ENCODE results near the gene LMAN2.

Gene LMAN2

DNA sequence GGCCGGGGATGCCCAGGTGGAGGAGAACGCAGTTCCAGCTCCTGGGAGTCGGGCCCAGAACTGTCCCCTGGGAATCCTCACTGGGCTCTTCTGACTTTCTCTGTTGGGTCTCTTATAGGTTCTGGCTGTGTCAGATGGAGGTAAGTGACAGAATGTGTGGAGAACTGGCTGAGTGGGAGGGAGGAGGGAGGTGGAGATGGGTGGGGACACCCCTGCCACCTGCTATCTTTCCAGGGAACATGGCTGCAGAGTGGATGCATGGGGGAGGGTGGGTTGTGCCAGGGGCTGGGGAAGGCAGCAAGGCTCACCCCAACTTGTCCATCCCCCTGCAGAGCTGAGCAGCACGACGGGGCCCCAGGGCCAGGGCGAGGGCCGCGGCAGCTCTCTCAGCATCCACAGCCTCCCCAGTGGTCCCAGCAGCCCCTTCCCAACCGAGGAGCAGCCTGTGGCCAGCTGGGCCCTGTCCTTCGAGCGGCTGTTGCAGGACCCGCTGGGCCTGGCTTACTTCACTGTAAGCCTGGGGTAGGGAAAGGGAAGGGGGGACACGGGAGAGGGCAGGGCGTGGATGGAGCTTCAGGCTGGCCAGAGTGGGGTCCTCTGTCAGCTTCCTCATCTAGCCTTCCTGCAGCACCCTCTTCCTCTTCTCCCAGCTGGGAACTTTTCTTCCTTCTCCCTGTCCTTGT lies 14.5 kb upstream of the LMAN2 start:
- no peaks in the 10 kb centered on the region for H3K36me3 ChIP-seq (ENCODE audit: control insufficient read depth in 2 of 2, insufficient read depth in 1 of 2, low read length in 2 of 2)

GRCh38 chr5:177364159-177364962 lies 12.9 kb upstream of the LMAN2 start:
- no peak overlapping the region for H3K27ac ChIP-seq (ENCODE audit: extremely low read depth, low read depth, low read length)
- no peak overlapping the region for H3K4me3 ChIP-seq (ENCODE audit: low read depth, low read length)
- H3K36me3 ChIP-seq (ENCODE audit: control insufficient read depth in 2 of 2, insufficient read depth in 1 of 2, low read length in 2 of 2) = no peaks in the 10 kb centered on the region
- CTCF ChIA-PET = interaction anchor here (0.6 to 1.6 kb wide), 5 partner anchors 18 to 40 kb away, joined by 3 to 4 read pairs (median 3); no protein-coding TSS in a partner anchor
- POLR2A ChIA-PET = interaction anchor here (0.9 to 1.4 kb wide), 2 partner anchors 12 to 88 kb away, joined by 3 to 7 read pairs; partner anchors contain the start of gene LMAN2
- TF ChIP-seq ZNF48 (tag by site-specific recombination; IDR thresholded peaks at IDR 0.05) (no peak), PRDM1 (tag by site-specific recombination; IDR thresholded peaks at IDR 0.05) (0 out of 2 replicates have a peak, but pooled peaks have one; percentile 7), GLI2 (tag by site-specific recombination; IDR thresholded peaks at IDR 0.05; ENCODE audit: borderline replicate concordance, low read depth) (no peak), ZBTB11 (tag by site-specific recombination; conservative IDR thresholded peaks at IDR 0.05; ENCODE audit: low read depth) (no peak), EGR2 (tag by site-specific recombination; IDR thresholded peaks at IDR 0.05; ENCODE audit: low read depth) (peak; percentile 49; the same call in 1 of the 2 replicates)
- no peaks in the 10 kb centered on the region for H3K9me3 ChIP-seq (ENCODE audit: control insufficient read depth, insufficient read depth, low read depth, low read length)
- peaks cover 2% of the 10 kb centered on the region; the same call in 1 of the 2 replicates for H3K4me1 ChIP-seq (ENCODE audit: control insufficient read depth, insufficient read depth, low read length)

More for the DNA sequence above, 14.5 kb upstream of the LMAN2 start:
- CTCF ChIA-PET = interaction anchor here (0.5 to 1.3 kb wide), 4 partner anchors 16 to 168 kb away, joined by 3 to 4 read pairs (median 4); no protein-coding TSS in a partner anchor
- Histone ChIP-seq H3K4me3 (ENCODE audit: low read depth, low read length) (no peak overlapping the region), H3K9me3 (ENCODE audit: control insufficient read depth, insufficient read depth, low read depth, low read length) (no peaks in the 10 kb centered on the region), H3K4me1 (ENCODE audit: control insufficient read depth, insufficient read depth, low read length) (peaks cover 2% of the 10 kb centered on the region; the same call in 1 of the 2 replicates), H3K27ac (ENCODE audit: extremely low read depth, low read depth, low read length) (no peak overlapping the region)
- POLR2A ChIA-PET = interaction anchor here (0.6 to 1.7 kb wide), 3 partner anchors 13 to 60 kb away, joined by 3 to 10 read pairs (median 6); partner anchors contain the start of genes GRK6 and LMAN2
- no peak for TF ChIP-seq ZNF473 (tag by site-specific recombination; IDR thresholded peaks at IDR 0.05)
- no peak for TF ChIP-seq ZNF184 (tag by site-specific recombination; IDR thresholded peaks at IDR 0.05)
- no peak for TF ChIP-seq ZNF501 (tag by site-specific recombination; IDR thresholded peaks at IDR 0.05)
- no peak for TF ChIP-seq ZNF341 (tag by site-specific recombination; IDR thresholded peaks at IDR 0.05; ENCODE audit: low read depth)
- 0 out of 2 replicates have a peak, but pooled peaks have one; percentile 20 for TF ChIP-seq SP2 (tag by site-specific recombination; IDR thresholded peaks at IDR 0.05)
- TF ChIP-seq, protein P1, sequence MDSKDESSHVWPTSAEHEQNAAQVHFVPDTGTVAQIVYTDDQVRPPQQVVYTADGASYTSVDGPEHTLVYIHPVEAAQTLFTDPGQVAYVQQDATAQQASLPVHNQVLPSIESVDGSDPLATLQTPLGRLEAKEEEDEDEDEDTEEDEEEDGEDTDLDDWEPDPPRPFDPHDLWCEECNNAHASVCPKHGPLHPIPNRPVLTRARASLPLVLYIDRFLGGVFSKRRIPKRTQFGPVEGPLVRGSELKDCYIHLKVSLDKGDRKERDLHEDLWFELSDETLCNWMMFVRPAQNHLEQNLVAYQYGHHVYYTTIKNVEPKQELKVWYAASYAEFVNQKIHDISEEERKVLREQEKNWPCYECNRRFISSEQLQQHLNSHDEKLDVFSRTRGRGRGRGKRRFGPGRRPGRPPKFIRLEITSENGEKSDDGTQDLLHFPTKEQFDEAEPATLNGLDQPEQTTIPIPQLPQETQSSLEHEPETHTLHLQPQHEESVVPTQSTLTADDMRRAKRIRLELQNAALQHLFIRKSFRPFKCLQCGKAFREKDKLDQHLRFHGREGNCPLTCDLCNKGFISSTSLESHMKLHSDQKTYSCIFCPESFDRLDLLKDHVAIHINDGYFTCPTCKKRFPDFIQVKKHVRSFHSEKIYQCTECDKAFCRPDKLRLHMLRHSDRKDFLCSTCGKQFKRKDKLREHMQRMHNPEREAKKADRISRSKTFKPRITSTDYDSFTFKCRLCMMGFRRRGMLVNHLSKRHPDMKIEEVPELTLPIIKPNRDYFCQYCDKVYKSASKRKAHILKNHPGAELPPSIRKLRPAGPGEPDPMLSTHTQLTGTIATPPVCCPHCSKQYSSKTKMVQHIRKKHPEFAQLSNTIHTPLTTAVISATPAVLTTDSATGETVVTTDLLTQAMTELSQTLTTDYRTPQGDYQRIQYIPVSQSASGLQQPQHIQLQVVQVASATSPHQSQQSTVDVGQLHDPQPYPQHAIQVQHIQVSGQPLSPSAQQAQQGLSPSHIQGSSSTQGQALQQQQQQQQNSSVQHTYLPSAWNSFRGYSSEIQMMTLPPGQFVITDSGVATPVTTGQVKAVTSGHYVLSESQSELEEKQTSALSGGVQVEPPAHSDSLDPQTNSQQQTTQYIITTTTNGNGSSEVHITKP (tag by site-specific recombination; IDR thresholded peaks at IDR 0.05) = peak; percentile 61; the same call in 1 of the 2 replicates
- TF ChIP-seq ZFHX2 (tag by site-specific recombination; conservative IDR thresholded peaks at IDR 0.05) = 0 out of 2 replicates have a peak, but pooled peaks have one; percentile 11
